Activated CD4-positive, alpha-beta T cell treated with anti-CD3 and anti-CD28 coated beads, Interleukin-10, Interleukin-2, amounts not matched to agents 100 ng/mL and 50 ng/mL, durations not matched to agents 16 hours and 8 hours (primary cell): ENCODE measurements around the gene PIPOX.

Experiments used
- DNase-seq: peaks from one replicate; pipeline ENCODE4 v3.0.0-alpha.2; 2020

Gene PIPOX

GRCh38 chr17:29103341-29103740 lies 60.4 kb downstream of the PIPOX start:
- DNase-seq, result no peak
